H1 (cell line): ENCODE measurements around the gene APBA2. TPM values are rescaled to one million over a fixed set of nuclear protein-coding genes. Genes with fewer than 3 reads are reported as not detected.

Experiments
- CTCF ChIA-PET: fragments of 300-600 bp; sonication (Branson Sonifier 250); formaldehyde crosslinking; loops from one replicate; lab custom pipeline; 2021; ENCODE audit not compliant: partially characterized antibody; lab: Charles Lee
- POLR2A ChIA-PET: fragments of 300-600 bp; sonication (Branson Sonifier 250); formaldehyde crosslinking; loops from one replicate; lab custom pipeline; 2021; ENCODE audit warnings: inconsistent platforms; ENCODE audit not compliant: partially characterized antibody; lab: Charles Lee
- DNase-seq, 2 experiments: peaks; one replicate each; pipeline versions ENCODE4 v3.0.0 to v3.0.0-alpha.2; 2010 to 2022; ENCODE audit warnings: low spot score in 2 of 2, low read depth in 1 of 2, mixed read lengths in 1 of 2
- FAIRE-seq: peaks from 2 replicates; lab custom pipeline; 2011; peaks lifted over from hg19 to GRCh38; lab: Jason Lieb, UNC
- H2AFZ ChIP-seq: 2 replicates; pipeline ENCODE4 v1.8.1; 2012; ENCODE audit warnings: low read length, inconsistent platforms
- H2AK5ac ChIP-seq: 2 replicates; pipeline ENCODE4 v1.6.1; 2013; ENCODE audit warnings: low read depth, low read length
- H2BK120ac ChIP-seq: replicated peaks from 2 replicates; pipeline ENCODE3; 2013; ENCODE audit warnings: low read depth, low read length, inconsistent platforms
- H2BK12ac ChIP-seq: 2 replicates; pipeline ENCODE4 v1.6.1; 2013; ENCODE audit warnings: low read depth, low read length
- H2BK15ac ChIP-seq: 2 replicates; pipeline ENCODE4 v1.6.1; 2013; ENCODE audit warnings: low read length
- H2BK20ac ChIP-seq: 2 replicates; pipeline ENCODE4 v1.6.1; 2013; ENCODE audit warnings: low read length
- H2BK5ac ChIP-seq: 2 replicates; pipeline ENCODE4 v1.6.1; 2013; ENCODE audit warnings: low read depth, low read length
- H3K14ac ChIP-seq: 2 replicates; pipeline ENCODE4 v1.6.1; 2013; ENCODE audit warnings: inconsistent platforms; ENCODE audit not compliant: insufficient read length
- H3K18ac ChIP-seq: 2 replicates; pipeline ENCODE4 v1.6.1; 2013; ENCODE audit warnings: low read length; ENCODE audit errors: extremely low read depth
- H3K23ac ChIP-seq: 2 replicates; pipeline ENCODE4 v1.6.1; 2013; ENCODE audit warnings: inconsistent platforms; ENCODE audit not compliant: insufficient read length
- H3K23me2 ChIP-seq: 2 replicates; pipeline ENCODE4 v1.6.1; 2013; ENCODE audit warnings: low read depth, low read length
- H3K27ac ChIP-seq: 2 replicates; pipeline ENCODE4 v1.6.1; 2011; ENCODE audit warnings: low read depth, low read length, inconsistent platforms
- H3K27me3 ChIP-seq, 4 experiments: replicated peaks in 1 of 4; 1 replicate in 1 of 4; 2 replicates in 3 of 4; pipeline versions ENCODE4 v1.6.1 to v1.8.1; 2011 to 2013; ENCODE audit warnings: low read length in 3 of 4, mild to moderate bottlenecking in 3 of 4, inconsistent platforms in 2 of 4, mixed read lengths in 2 of 4, moderate library complexity in 1 of 4; ENCODE audit not compliant: control insufficient read depth in 3 of 4, insufficient read depth in 3 of 4; ENCODE audit errors: extremely low read depth in 1 of 4
- H3K36me3 ChIP-seq, 4 experiments: 2 replicates each; pipeline versions ENCODE4 v1.6.1 to v1.8.1; 2011 to 2013; ENCODE audit warnings: mild to moderate bottlenecking in 4 of 4, low read length in 3 of 4, moderate library complexity in 2 of 4, control low read depth in 1 of 4, inconsistent platforms in 1 of 4; ENCODE audit not compliant: insufficient read depth in 4 of 4, control insufficient read depth in 2 of 4
- H3K4ac ChIP-seq: replicated peaks from 2 replicates; pipeline ENCODE3; 2013; ENCODE audit warnings: low read length, low read depth, mixed read lengths, inconsistent platforms; ENCODE audit not compliant: insufficient read length
- H3K4me1 ChIP-seq, 4 experiments: replicated peaks in 1 of 4; 1 replicate in 1 of 4; 2 replicates in 3 of 4; pipeline versions ENCODE4 v1.6.1 to v1.8.1; 2011 to 2013; ENCODE audit warnings: low read length in 3 of 4, inconsistent platforms in 2 of 4, mixed read lengths in 1 of 4; ENCODE audit not compliant: insufficient read depth in 4 of 4, control insufficient read depth in 3 of 4
- H3K4me2 ChIP-seq, 2 experiments: 2 replicates each; pipeline versions ENCODE4 v1.6.1 to v1.8.1; 2011 to 2013; ENCODE audit warnings: low read depth in 2 of 2, low read length in 2 of 2, control low read depth in 1 of 2, inconsistent platforms in 1 of 2, mild to moderate bottlenecking in 1 of 2; ENCODE audit not compliant: insufficient read depth in 1 of 2
- H3K4me3 ChIP-seq, 4 experiments: fragments of 200-600, 300-600 bp in 1 of 4; sonication (generic), shearing (Covaris generic), sonication (Bioruptor Twin) in 1 of 4; 2 replicates each; pipeline versions ENCODE4 v1.5.1 to v1.8.1; 2011 to 2016; ENCODE audit warnings: low read length in 4 of 4, low read depth in 3 of 4, control low read depth in 2 of 4, inconsistent platforms in 2 of 4, mild to moderate bottlenecking in 2 of 4, mixed read lengths in 1 of 4, moderate library complexity in 1 of 4; ENCODE audit not compliant: insufficient read depth in 2 of 4; ENCODE audit errors: extremely low read depth in 1 of 4
- H3K56ac ChIP-seq: replicated peaks from 2 replicates; pipeline ENCODE3; 2013; ENCODE audit warnings: low read depth, mild to moderate bottlenecking, mixed read lengths, low read length, inconsistent platforms; ENCODE audit not compliant: insufficient read length
- H3K79me1 ChIP-seq: 2 replicates; pipeline ENCODE4 v1.6.1; 2013; ENCODE audit warnings: low read depth, low read length, control low read depth
- H3K79me2 ChIP-seq, 2 experiments: 2 replicates each; pipeline versions ENCODE4 v1.6.1 to v1.8.1; 2012 to 2013; ENCODE audit warnings: low read length in 2 of 2, mild to moderate bottlenecking in 2 of 2, inconsistent platforms in 1 of 2; ENCODE audit not compliant: insufficient read depth in 2 of 2, control insufficient read depth in 1 of 2
- H3K9ac ChIP-seq, 4 experiments: replicated peaks in 1 of 4; 1 replicate in 1 of 4; 2 replicates in 3 of 4; pipeline versions ENCODE4 v1.6.1 to v1.8.1; 2011 to 2013; ENCODE audit warnings: low read depth in 3 of 4, low read length in 3 of 4, control low read depth in 2 of 4, mild to moderate bottlenecking in 2 of 4, moderate library complexity in 2 of 4, inconsistent platforms in 1 of 4; ENCODE audit errors: extremely low read depth in 1 of 4
- H3K9me3 ChIP-seq, 2 experiments: 2 replicates each; pipeline versions ENCODE4 v1.6.1 to v1.8.1; 2012 to 2013; ENCODE audit warnings: mild to moderate bottlenecking in 2 of 2, moderate library complexity in 2 of 2, control low read depth in 1 of 2, inconsistent platforms in 1 of 2, low read depth in 1 of 2, low read length in 1 of 2, mixed read lengths in 1 of 2; ENCODE audit not compliant: insufficient read depth in 2 of 2
- H4K20me1 ChIP-seq, 2 experiments: replicated peaks in 1 of 2; 2 replicates each; pipeline versions ENCODE3 to v1.8.1; 2011 to 2013; ENCODE audit warnings: inconsistent platforms in 2 of 2, low read length in 2 of 2, mild to moderate bottlenecking in 1 of 2; ENCODE audit not compliant: insufficient read depth in 2 of 2, control insufficient read depth in 1 of 2
- H4K5ac ChIP-seq: 2 replicates; pipeline ENCODE4 v1.6.1; 2013; ENCODE audit warnings: low read length, low read depth, mixed read lengths, inconsistent platforms; ENCODE audit not compliant: insufficient read length
- H4K8ac ChIP-seq: 2 replicates; pipeline ENCODE4 v1.8.0; 2013; ENCODE audit warnings: mild to moderate bottlenecking, moderate library complexity, low read length, inconsistent platforms; ENCODE audit not compliant: insufficient read depth; ENCODE audit errors: extremely low read depth
- H4K91ac ChIP-seq: replicated peaks from 2 replicates; pipeline ENCODE3; 2013; ENCODE audit warnings: low read length, mixed read lengths, inconsistent platforms; ENCODE audit not compliant: insufficient read length
- EP300 ChIP-seq, 2 experiments: IDR thresholded peaks; 1 replicate in 1 of 2; 2 replicates in 1 of 2; pipeline ENCODE4 v1.6.1; 2011 to 2012; ENCODE audit warnings: low read depth in 2 of 2, low read length in 2 of 2, mild to moderate bottlenecking in 2 of 2, borderline replicate concordance in 1 of 2, inconsistent platforms in 1 of 2, moderate library complexity in 1 of 2
- JUN ChIP-seq: IDR thresholded peaks from 2 replicates; pipeline ENCODE4 v1.6.1; 2011; ENCODE audit warnings: low read depth, mild to moderate bottlenecking, improper control_type of control experiment, low read length
- MAX ChIP-seq: IDR thresholded peaks from 2 replicates; pipeline ENCODE4 v1.6.1; 2012; ENCODE audit warnings: inconsistent platforms
- SIRT6 ChIP-seq: IDR thresholded peaks from one replicate; pipeline ENCODE4 v1.7.1; 2012; ENCODE audit warnings: low read length, inconsistent platforms
- TBP ChIP-seq: IDR thresholded peaks from 2 replicates; pipeline ENCODE4 v1.6.1; 2011; ENCODE audit warnings: low read depth, low read length, improper control_type of control experiment
- TCF12 ChIP-seq: IDR thresholded peaks from 2 replicates; pipeline ENCODE4 v1.6.1; 2011; ENCODE audit warnings: low read depth, mild to moderate bottlenecking, low read length
- WGBS, 2 experiments: shearing (Covaris generic) in 1 of 2; methylation state at CpG; one replicate each; pipeline versions ENCODE4 v1.1.6 to v1.1.7; 2013 to 2015; ENCODE audit warnings: low lambda C conversion rate in 2 of 2, mixed read lengths in 2 of 2, inconsistent platforms in 1 of 2, low coverage in 1 of 2, missing lambda C conversion rate in 1 of 2; ENCODE audit not compliant: insufficient replicate concordance in 2 of 2, insufficient coverage in 1 of 2, insufficient read length in 1 of 2; ENCODE audit errors: extremely low coverage in 1 of 2, missing lambda C conversion rate in 1 of 2; 5-methylcytosine and 5-hydroxymethylcytosine counted together
- polyA plus RNA-seq, 7 experiments: library from polyadenylated mRNA; depleted of rRNA in 3 of 7; stranded (reverse) in 5 of 7; unstranded in 2 of 7; fragments of >200 nt in 5 of 7; fragments of 200-250 nt in 2 of 7; gene quantifications; 1 replicate in 5 of 7; 2 replicates in 1 of 7; 4 replicates in 1 of 7; pipeline versions ENCODE4 v1.2.1 to v1.2.3, GENCODE V29; 2011 to 2013; ENCODE audit warnings: missing spikeins in 2 of 7, mixed read lengths in 2 of 7
- total RNA-seq: library from RNA; stranded (reverse); fragmentation: NEBNext Ultra II Directional; extraction: Animal tissue kit (Norgen Biotek cat#: 25700); gene quantifications from 2 replicates; pipeline ENCODE4 v1.2.1, GENCODE V29; 2021

APBA2 gene
- total and polyA plus RNA-seq, 2 of the 8 experiments (the other 6 are each of a cell fraction or from before 2014, with no cell fraction given) = 15.5 to 19.0 TPM

GRCh38 chr15:28955160-28955992 is 69.6 kb downstream of the APBA2 start:
- Histone ChIP-seq H3K27ac (no peak overlapping the region), H4K20me1 (no peaks in the 10 kb centered on the region), H3K36me3 (no peaks in the 10 kb centered on the region), H3K4me2 (no peak overlapping the region), H3K23me2 (no peaks in the 10 kb centered on the region), H4K91ac (no peak overlapping the region), H2BK20ac (no peak overlapping the region), H3K14ac (no peak overlapping the region), H3K79me2 (no peaks in the 10 kb centered on the region), H2AFZ (no peak overlapping the region), H2BK12ac (no peak overlapping the region), H3K23ac (no peak overlapping the region), H2BK15ac (0 out of 2 replicates have a peak overlapping the region, but pooled peaks have one; percentile 61), H3K4me1 (peaks cover 0 to 15% (median 3%) of the 10 kb centered on the region in 4 experiments; a peak in 4 of 7 replicates), H3K18ac (no peak overlapping the region; the same call in 1 of the 2 replicates), H4K5ac (no peak overlapping the region), H3K79me1 (no peaks in the 10 kb centered on the region), H3K9ac (no peak overlapping the region), H3K9me3 (no peaks in the 10 kb centered on the region), H4K8ac (no peak overlapping the region), H2BK120ac (no peak overlapping the region), H3K27me3 (no peaks in the 10 kb centered on the region), H3K56ac (no peak overlapping the region), H2AK5ac (0 out of 2 replicates have a peak overlapping the region, but pooled peaks have one; percentile 72), H3K4ac (no peak overlapping the region), H3K4me3 (no peak overlapping the region), H2BK5ac (peak overlapping the region; percentile 24; the same call in 1 of the 2 replicates)
- WGBS, 2 experiments = 86% methylated on average over 8 of the region's 8 CpGs; no CpG with 5 or more reads in 1 of the 2 experiments
- POLR2A ChIA-PET = no interaction called here
- FAIRE-seq (peak; percentile 7), DNase-seq (peak in 1 of 2 experiments; percentile 34)
- CTCF ChIA-PET = interaction anchor here (0.6 to 1.6 kb wide), 9 partner anchors 13 to 147 kb away, joined by 3 to 6 read pairs (median 3); no protein-coding TSS in a partner anchor
- TF ChIP-seq TBP (no peak), EP300 (IDR thresholded peaks at IDR 0.05; ENCODE audit: borderline replicate concordance in 1 of 2, low read depth in 2 of 2, low read length in 2 of 2) (no peak), TCF12 (no peak), MAX (no peak), JUN (no peak), SIRT6 (no peak)
